Measurements from ENCODE around the gene TEKT5. TPM values are rescaled to one million over a fixed set of nuclear protein-coding genes. Genes with fewer than 3 reads are reported as not detected.

Gene TEKT5
- total RNA-seq, 2 donors from 2014 or later = not detected

- Histone ChIP-seq H3K4me3 (no peak overlapping the region), H3K9me3 (no peaks in the 10 kb centered on the region), H3K27ac (no peak overlapping the region), H3K36me3 (no peaks in the 10 kb centered on the region), H3K27me3 (no peaks in the 10 kb centered on the region), H3K4me1 (no peaks in the 10 kb centered on the region)
- DNase-seq (ENCODE audit: low spot score) = no peak
- no peak for TF ChIP-seq CTCF (IDR thresholded peaks at IDR 0.05)
These were observed 105.6 kb downstream of the TEKT5 start for GRCh38 chr16:10589109-10589508.

- Histone ChIP-seq H3K4me3 (no peak overlapping the region), H3K27me3 (no peaks in the 10 kb centered on the region), H3K36me3 (no peaks in the 10 kb centered on the region), H3K9me3 (no peaks in the 10 kb centered on the region), H3K4me1 (no peaks in the 10 kb centered on the region), H3K27ac (no peak overlapping the region)
- no peak for TF ChIP-seq CTCF (IDR thresholded peaks at IDR 0.05)
- no peak for DNase-seq (ENCODE audit: low spot score)
These were observed 107.1 kb downstream of the TEKT5 start for GRCh38 chr16:10587622-10588021.

GRCh38 chr16:10584981-10585438 lies 109.7 kb downstream of the TEKT5 start:
- Histone ChIP-seq H3K4me1 (peaks cover 0 to 8% of the 10 kb centered on the region in 2 donors), H3K27ac (no peak overlapping the region), H3K36me3 (no peaks in the 10 kb centered on the region), H3K4me3 (no peak overlapping the region), H3K27me3 (no peaks in the 10 kb centered on the region), H3K9me3 (no peaks in the 10 kb centered on the region)
- DNase-seq (ENCODE audit: low spot score) = no peak
- no peak for TF ChIP-seq CTCF (IDR thresholded peaks at IDR 0.05)

GRCh38 chr16:10583269-10583668 lies 111.5 kb downstream of the TEKT5 start:
- DNase-seq (ENCODE audit: low spot score) = no peak
- no peak for TF ChIP-seq CTCF (IDR thresholded peaks at IDR 0.05)
- Histone ChIP-seq H3K27ac (no peak overlapping the region), H3K27me3 (no peaks in the 10 kb centered on the region), H3K4me3 (no peak overlapping the region), H3K4me1 (peaks cover 0 to 21% of the 10 kb centered on the region in 2 donors), H3K36me3 (no peaks in the 10 kb centered on the region), H3K9me3 (no peaks in the 10 kb centered on the region)

- H3K4me1 ChIP-seq = peaks cover 0 to 38% of the 10 kb centered on the region in 2 donors
- no peaks in the 10 kb centered on the region for H3K36me3 ChIP-seq
- no peaks in the 10 kb centered on the region for H3K27me3 ChIP-seq
- H3K27ac ChIP-seq = peak overlapping the region; percentile 98
- no peak for DNase-seq (ENCODE audit: low spot score)
- H3K9me3 ChIP-seq = no peaks in the 10 kb centered on the region
- H3K4me3 ChIP-seq = no peak overlapping the region
- TF ChIP-seq CTCF (IDR thresholded peaks at IDR 0.05) = no peak
These were observed 113.2 kb downstream of the TEKT5 start for GRCh38 chr16:10581507-10581906.

GRCh38 chr16:10580883-10581247 lies 113.9 kb downstream of the TEKT5 start:
- TF ChIP-seq CTCF (IDR thresholded peaks at IDR 0.05) = no peak
- Histone ChIP-seq H3K4me1 (peaks cover 0 to 45% of the 10 kb centered on the region in 2 donors), H3K27me3 (no peaks in the 10 kb centered on the region), H3K4me3 (peak overlapping the region; percentile 82 to 98), H3K9me3 (no peaks in the 10 kb centered on the region), H3K27ac (peak overlapping the region; percentile 98), H3K36me3 (no peaks in the 10 kb centered on the region)
- no peak for DNase-seq (ENCODE audit: low spot score)
